DMS53 (cell line): ENCODE measurements around the gene CDHR2.
A peak's percentile ranks its signal among the peaks of the same experiment; 100 is the strongest.
"Not testable (repeated sequence)": the region's sequence is repeated elsewhere in the genome, so short reads cannot be mapped to it uniquely, and the experiment has no call there.

Experiments
- DNase-seq: peaks from one replicate; lab custom pipeline; 2025; lab: John Stamatoyannopoulos, UW

CDHR2 gene

DNA sequence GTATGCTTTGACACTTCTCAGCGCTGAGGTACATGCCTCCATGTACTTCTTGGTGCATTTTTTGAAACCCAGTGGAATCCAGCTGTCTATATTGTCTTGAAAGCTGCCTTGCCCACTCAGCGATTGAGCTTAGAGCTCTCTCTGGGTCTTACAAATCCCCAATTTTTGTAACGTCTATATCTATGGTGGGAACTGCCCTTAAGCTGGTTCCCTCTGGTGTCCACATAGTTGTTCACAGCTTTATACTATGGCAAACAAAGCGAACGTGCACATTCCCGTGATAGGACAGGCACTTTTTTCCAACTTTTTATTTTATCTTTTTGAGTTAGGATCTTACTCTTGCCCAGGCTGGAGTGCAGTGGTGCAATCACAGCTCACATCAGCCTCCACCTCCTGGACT is 20.9 kb downstream of the CDHR2 start:
- peak; percentile 32 for DNase-seq

DNA sequence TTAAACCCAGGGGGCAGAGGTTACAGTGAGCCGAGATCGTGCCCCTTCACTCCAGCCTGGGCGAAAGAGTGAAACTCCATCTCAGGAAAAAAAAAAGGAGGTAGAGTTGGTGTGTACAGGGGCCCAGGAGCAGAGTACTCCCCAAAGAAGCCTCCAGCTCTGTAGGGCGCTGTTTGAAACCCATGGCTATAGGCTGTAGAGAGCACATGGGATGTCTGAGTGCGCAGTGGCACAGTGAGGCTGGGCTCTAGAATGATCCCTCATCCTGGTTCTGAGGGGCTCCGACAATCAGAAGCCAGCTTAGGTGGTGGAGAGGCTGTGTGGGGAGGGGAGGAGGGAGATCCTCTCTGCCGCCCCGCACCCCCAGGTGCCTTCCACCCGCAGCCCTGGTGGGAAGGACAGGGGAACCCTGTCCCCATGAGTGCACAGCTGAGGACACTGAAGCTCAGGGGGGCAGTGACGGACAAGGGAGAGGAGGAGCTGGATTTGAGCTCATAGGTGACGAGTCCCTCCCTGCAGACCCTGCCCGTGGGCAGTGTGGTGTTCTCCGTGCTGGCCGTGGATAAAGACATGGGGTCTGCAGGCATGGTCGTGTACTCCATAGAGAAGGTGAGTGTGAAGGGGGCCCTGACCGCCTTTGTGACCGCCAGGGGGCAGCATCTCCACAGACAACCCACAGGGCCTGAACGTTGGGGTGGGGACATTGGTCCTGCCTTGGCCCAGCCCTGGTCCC is 24.6 kb downstream of the CDHR2 start:
- peak; percentile 75 for DNase-seq

- DNase-seq: no peak
Measured at GRCh38 chr5:176574297-176574591, 25.1 kb downstream of the CDHR2 start.

GRCh38 chr5:176575066-176575465 is 25.9 kb downstream of the CDHR2 start:
- DNase-seq: no peak

DNA sequence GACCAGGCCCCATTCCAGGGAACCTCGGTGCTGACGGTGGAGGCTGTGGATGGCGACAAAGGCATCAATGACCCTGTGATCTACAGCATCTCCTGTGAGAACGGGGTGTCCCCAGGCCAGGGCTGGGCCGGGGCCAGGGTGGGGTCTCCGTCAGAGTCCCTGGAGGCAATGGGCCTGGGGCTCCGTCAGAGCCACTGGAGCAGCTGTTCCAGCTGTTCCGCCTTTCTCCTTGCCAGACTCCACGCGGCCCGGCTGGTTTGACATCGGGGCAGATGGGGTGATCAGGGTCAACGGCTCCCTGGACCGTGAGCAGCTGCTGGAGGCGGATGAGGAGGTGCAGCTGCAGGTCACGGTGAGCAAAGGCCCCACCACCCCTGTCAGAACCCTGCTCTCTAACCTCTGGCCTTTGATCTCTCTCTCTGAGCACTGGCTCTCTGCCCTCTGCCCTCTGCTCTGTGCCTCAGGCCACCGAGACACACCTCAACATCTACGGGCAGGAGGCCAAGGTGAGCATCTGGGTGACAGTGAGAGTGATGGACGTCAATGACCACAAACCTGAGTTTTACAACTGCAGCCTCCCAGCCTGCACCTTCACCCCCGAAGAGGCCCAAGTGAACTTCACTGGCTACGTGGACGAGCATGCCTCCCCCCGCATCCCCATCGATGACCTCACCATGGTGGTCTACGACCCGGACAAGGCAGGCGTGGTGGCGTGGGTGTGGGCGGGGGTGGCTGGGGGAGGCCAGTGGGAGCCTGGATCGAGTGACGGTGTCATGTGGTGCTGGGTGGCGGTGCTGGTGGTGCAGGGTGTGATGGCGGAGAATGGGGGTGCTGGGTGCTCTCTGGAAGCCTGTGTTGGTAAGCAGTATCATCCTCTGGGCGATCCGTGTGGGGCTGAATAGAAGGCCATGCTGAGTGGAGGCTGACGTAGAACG is 26.6 kb downstream of the CDHR2 start:
- DNase-seq: no peak

DNA sequence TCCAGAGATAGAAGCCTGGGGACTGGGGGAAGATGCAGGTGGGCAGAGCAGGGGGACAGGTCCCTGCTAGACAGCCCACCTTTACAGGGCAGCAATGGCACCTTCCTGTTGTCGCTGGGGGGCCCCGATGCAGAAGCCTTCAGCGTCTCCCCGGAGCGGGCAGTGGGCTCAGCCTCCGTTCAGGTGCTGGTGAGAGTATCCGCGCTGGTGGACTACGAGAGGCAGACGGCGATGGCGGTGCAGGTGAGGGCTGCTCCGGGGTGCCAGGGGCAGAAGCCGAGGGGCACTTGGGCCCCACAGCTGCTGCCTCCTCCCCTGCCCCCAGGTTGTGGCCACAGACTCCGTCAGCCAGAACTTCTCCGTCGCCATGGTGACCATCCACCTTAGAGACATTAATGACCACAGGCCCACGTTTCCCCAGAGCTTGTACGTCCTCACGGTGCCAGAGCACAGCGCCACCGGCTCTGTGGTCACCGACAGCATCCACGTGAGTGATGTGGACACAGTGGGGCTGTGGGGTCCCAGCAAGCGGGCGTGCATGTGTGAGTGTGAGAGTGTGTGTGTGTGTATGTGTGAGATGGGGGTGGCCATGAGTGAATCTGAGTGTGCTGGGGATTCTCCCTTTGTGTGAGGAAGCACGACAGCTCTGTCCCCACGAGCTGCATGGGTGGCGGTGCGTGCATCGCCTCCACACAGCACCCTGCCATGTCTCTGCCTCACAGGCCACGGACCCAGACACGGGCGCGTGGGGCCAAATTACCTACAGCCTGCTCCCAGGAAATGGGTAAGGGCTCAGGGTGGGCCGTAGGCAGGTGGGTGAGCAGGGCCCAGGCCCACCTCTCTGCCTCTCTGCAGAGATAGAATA is 28.4 kb downstream of the CDHR2 start:
- DNase-seq: no peak

DNA sequence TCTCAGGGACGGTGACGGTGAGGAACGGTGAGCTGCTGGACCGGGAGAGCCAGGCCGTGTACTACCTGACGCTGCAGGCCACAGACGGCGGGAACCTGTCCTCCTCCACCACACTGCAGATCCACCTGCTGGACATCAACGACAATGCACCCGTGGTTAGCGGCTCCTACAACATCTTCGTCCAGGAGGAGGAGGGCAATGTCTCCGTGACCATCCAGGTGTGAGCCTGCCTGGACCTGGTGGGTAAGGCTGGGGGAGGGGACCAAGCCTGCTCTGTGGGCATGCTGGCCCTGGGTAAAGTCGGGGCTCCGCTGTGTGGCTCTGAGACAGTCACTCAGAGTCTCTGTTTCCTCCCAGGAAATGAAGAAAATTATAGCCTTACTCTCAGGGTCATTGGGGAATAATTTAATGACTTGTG is 29.3 kb downstream of the CDHR2 start:
- DNase-seq: peak; percentile 94

GRCh38 chr5:176579323-176579722 is 30.2 kb downstream of the CDHR2 start:
- no peak for DNase-seq

DNA sequence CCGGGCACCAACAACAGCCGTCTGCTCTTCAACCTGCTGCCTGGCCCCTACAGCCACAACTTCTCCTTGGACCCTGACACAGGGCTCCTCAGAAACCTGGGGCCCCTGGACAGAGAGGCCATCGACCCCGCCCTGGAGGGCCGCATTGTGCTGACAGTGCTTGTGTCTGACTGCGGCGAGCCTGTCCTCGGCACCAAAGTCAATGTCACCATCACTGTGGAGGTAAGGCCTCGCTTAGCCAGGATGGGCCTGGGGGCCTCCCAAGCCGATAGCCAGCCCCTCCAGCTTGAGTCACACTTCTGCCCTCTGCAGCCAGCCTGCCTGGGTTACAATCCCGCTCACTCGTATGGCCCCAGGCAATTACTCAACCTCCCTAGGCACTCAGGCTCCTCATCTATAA is 32.2 kb downstream of the CDHR2 start:
- DNase-seq: no peak

- no peak for DNase-seq
Measured at GRCh38 chr5:176583076-176583475, 33.9 kb downstream of the CDHR2 start.

GRCh38 chr5:176587398-176587797 is 38.3 kb downstream of the CDHR2 start:
- no peak for DNase-seq

- no peak for DNase-seq
Measured at GRCh38 chr5:176588297-176588696, 39.2 kb downstream of the CDHR2 start.

DNA sequence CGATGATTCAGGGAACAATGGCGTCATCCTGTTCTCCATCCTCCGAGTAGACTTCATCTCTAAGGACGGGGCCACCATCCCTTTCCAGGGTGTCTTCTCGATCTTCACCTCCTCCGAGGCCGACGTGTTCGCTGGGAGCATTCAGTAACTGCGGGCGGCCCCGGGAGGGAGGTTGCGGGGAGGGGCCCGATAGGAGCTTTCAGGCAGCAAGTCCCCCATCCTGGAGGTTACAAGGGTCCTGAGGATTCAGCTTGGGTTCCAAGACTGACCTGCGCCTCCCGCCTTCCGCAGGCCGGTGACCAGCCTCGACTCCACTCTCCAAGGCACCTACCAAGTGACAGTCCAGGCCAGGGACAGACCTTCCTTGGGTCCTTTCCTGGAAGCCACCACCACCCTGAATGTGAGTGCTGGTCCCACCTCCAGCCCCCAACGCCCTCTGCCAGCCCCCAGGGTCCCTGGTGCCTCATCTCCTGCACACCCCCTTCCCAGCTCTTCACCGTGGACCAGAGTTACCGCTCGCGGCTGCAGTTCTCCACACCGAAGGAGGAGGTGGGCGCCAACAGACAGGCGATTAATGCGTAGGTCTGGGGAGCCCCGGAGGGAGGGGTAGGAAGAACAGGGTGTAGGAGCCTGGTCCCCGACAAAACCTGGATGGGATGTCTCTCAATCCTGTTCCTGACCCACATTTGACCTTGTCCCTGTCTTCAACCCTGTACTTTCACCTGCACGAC is 40.1 kb downstream of the CDHR2 start:
- no peak for DNase-seq

DNA sequence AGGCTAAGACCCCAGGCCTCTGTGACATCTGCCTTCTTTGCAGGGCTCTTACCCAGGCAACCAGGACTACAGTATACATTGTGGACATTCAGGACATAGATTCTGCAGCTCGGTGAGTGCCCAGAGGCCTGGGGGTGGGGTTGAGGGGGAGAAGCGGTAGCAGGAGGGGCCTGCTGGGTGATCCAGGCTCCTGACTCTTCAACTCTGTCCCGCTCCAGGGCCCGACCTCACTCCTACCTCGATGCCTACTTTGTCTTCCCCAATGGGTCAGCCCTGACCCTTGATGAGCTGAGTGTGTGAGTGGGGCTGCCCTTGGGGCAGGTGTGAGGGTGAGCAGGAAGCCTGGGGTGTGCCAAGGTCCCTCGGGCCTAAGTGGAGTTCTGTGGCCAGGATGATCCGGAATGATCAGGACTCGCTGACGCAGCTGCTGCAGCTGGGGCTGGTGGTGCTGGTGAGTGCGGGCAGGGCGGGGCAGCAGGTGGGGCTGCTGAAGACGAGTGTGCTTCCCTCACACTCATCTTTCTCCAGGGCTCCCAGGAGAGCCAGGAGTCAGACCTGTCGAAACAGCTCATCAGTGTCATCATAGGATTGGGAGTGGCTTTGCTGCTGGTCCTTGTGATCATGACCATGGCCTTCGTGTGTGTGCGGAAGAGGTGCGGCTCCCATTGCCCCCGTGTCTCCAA is 41.0 kb downstream of the CDHR2 start:
- DNase-seq: peak; percentile 95

DNA sequence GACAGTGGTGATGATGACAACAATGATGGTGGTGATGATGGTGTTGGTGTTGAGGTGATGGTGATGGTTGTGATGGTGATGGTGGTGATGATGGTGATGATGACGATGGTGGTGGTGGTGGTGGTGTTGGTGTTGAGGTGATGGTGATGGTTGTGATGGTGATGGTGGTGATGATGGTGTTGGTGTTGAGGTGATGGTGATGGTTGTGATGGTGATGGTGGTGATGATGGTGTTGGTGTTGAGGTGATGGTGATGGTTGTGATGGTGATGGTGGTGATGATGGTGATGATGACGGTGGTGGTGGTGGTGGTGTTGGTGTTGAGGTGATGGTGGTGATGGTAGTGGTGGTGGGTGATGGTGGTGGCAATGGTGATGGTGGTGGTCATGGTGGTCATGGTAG is 42.5 kb downstream of the CDHR2 start:
- not testable (repeated sequence) for DNase-seq

DNA sequence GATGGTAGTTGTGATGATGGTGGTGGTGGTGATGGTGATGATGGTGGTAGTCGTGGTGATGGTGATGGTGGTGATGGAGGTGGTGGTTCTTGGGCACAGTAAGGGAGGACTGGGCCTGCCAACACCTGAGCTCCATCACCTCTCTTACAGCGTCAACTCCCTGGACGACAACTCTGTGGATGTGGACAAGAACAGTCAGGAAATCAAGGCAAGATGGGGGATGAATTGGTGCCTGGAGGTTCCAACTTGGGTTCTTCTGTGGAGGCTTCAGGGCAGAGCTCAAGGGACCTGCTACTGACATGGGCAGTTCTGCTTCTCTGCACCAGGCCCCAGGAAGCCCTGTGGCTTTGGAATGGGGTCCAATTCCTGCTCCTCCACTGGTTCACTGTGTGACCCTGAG is 43.4 kb downstream of the CDHR2 start:
- no peak for DNase-seq

DNA sequence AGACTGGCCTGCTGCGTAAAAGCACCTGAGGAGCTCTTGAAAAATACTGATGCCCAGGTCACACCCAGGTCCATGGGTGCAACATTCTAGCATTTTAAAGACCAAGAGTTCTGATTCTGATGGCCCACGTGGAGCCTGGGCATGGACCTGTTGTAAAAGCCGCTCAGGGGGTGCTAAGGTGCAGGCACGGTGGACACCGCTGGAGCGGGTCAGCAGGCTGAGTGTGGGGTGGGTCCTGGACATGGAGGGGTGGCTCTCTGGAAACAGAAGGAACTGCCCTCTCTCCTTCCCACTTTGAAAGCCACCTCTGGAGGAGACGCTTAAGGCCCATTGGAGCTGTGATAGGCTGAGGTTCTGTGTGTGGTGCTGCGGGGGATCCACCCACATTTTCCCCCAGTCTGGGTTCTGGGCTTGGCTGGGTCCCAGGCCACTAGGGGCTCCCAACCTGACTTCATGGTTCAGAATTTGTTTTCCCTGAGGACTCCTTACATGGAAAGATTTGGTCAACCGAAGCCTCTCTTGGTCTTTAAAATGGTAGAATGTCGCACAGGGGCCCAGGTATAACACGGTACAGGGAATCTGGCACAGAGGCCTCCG is 44.2 kb downstream of the CDHR2 start:
- no peak for DNase-seq

GRCh38 chr5:176594554-176594953 is 45.4 kb downstream of the CDHR2 start:
- DNase-seq: no peak

- no peak for DNase-seq
Measured at GRCh38 chr5:176595386-176595943, 46.3 kb downstream of the CDHR2 start.

GRCh38 chr5:176596069-176596644 is 47.0 kb downstream of the CDHR2 start:
- DNase-seq: no peak
